Adrenal gland (tissue), 12 donors: ENCODE measurements around the gene RNF2. TPM values are rescaled to one million over a fixed set of nuclear protein-coding genes. Genes with fewer than 3 reads are reported as not detected.

ENCODE experiments used
- DNase-seq, 7 donors: peaks; one replicate each; pipeline ENCODE4 v3.0.0-alpha.2; 2019 to 2020
- H3K27ac ChIP-seq, 5 donors: fragments of 200-600 bp; sonication (generic) in 4 of 5; 1 replicate in 3 of 5; 2 replicates in 2 of 5; pipeline versions ENCODE4 v1.5.1 to v1.8.0; 2016 to 2020; ENCODE audit warnings: mild to moderate bottlenecking in 1 of 5
- H3K27me3 ChIP-seq: fragments of 200-600 bp; 2 replicates; pipeline ENCODE4 v1.8.0; 2021
- H3K36me3 ChIP-seq, 2 donors: fragments of 200-600 bp; replicated peaks in 1 of 2; 1 replicate in 1 of 2; 2 replicates in 1 of 2; pipeline versions ENCODE4 v1.5.1 to v1.8.0; 2018 to 2022
- H3K4me1 ChIP-seq, 2 donors: fragments of 200-600 bp; replicated peaks in 1 of 2; 1 replicate in 1 of 2; 2 replicates in 1 of 2; pipeline versions ENCODE4 v1.5.1 to v1.8.0; 2018 to 2021
- H3K4me3 ChIP-seq, 4 donors: fragments of 200-600 bp; sonication (generic) in 3 of 4; one replicate each; pipeline ENCODE4 v1.5.1; 2016 to 2018
- H3K9me3 ChIP-seq, 3 donors: fragments of 200-600 bp; sonication (generic) in 1 of 3; replicated peaks in 1 of 3; 1 replicate in 2 of 3; 2 replicates in 1 of 3; pipeline versions ENCODE4 v1.5.1 to v1.8.0; 2016 to 2021
- POLR2A ChIP-seq, 2 donors: fragments of 450-650 bp; IDR thresholded peaks; one replicate each; pipeline ENCODE4 v1.6.1; 2017; ENCODE audit warnings: antibody characterized with exemption in 2 of 2, mild to moderate bottlenecking in 2 of 2, moderate library complexity in 1 of 2
- WGBS, 4 donors: extraction: QIAGEN DNeasy Blood & Tissue Kit in 2 of 4; methylation state at CpG; one replicate each; pipeline versions ENCODE4 v1.1.5 to v1.1.7; 2013 to 2017; 5-methylcytosine and 5-hydroxymethylcytosine counted together
- intact Hi-C, 2 donors: fragments of 100-400 bp; cut with DNase I; formaldehyde crosslinking; loops; one replicate each; pipeline versions ENCODE4 v1.14.1 to v1.15.0; 2022 to 2023
- polyA plus RNA-seq, 3 donors: library from polyadenylated mRNA; stranded (reverse); fragments of 200-250 nt in 2 of 3; fragments of 350-450 nt in 1 of 3; fragmentation: Illumina TruSeq in 1 of 3; extraction: RNeasy Lipid Tissue Mini Kit (QIAGEN cat#74804) in 1 of 3; gene quantifications; one replicate each; pipeline ENCODE4 v1.2.3, GENCODE V29; 2013 to 2014
- total RNA-seq, 9 donors: library from RNA; depleted of rRNA in 4 of 9; stranded (reverse); fragments of >200 nt in 4 of 9; fragments of 120-200 nt in 1 of 9; fragmentation: NEBNext Ultra II Directional in 1 of 9; extraction: Animal tissue kit (Norgen Biotek cat#: 25700) in 1 of 9; gene quantifications; one replicate each; pipeline versions ENCODE4 v1.1.0 to v1.2.4, GENCODE V29; 2013 to 2023
- TF ChIP-seq, protein P1 (sequence below), 6 experiments: fragments of 450-650 bp in 4 of 6; fragments of 200-600 bp in 2 of 6; sonication (generic) in 1 of 6; IDR thresholded peaks; 1 replicate in 5 of 6; 2 replicates in 1 of 6; pipeline versions ENCODE4 v1.5.1 to v1.8.0; 2016 to 2021; ENCODE audit warnings: antibody characterized with exemption in 6 of 6, mild to moderate bottlenecking in 2 of 6, moderate library complexity in 1 of 6
- donor health status: healthy with polysubstance abuse.
- donor health status: Bipolar disorder and iron deficiency.
- donor health status: DM: yes; HTN: yes; CAD: no.
- donor health status: DM: no; HTN: no; CAD: no.
- donor health status: DM: no; HTN: no; CAD: no.
- donor health status: DM: yes; HTN: yes; CAD: no.

The RNF2 gene
- total and polyA plus RNA-seq, 12 donors = 3.5 to 34.6 (median 18.0) TPM

DNA sequence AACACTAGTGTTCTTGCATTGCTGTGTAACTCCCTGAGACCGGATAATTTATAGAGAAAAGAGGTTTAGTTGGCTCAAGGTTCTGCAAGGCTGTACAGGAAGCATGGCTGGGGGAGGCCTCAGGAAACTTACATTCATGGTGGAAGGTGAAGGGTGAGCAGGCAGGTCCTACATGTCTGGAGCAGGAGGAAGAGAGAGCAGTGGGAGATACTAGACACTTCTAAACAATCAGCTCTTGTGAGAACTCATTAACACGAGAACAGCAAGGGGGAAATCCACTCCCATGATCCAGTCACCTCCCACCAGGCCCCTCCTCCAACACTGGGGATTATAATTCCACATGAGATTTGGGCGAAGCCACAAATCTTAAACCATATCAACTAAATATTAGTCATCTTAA is 30.1 kb downstream of the RNF2 start:
- intact Hi-C loops = no loop called here
- Histone ChIP-seq H3K27ac (no peak overlapping the region), H3K4me1 (no peaks in the 10 kb centered on the region), H3K9me3 (no peaks in the 10 kb centered on the region), H3K27me3 (no peaks in the 10 kb centered on the region), H3K36me3 (no peaks in the 10 kb centered on the region), H3K4me3 (no peak overlapping the region)
- 91 to 100% (median 94%) methylated on average over 3 of the region's 3 CpGs for WGBS, 4 donors
- TF ChIP-seq, protein P1, sequence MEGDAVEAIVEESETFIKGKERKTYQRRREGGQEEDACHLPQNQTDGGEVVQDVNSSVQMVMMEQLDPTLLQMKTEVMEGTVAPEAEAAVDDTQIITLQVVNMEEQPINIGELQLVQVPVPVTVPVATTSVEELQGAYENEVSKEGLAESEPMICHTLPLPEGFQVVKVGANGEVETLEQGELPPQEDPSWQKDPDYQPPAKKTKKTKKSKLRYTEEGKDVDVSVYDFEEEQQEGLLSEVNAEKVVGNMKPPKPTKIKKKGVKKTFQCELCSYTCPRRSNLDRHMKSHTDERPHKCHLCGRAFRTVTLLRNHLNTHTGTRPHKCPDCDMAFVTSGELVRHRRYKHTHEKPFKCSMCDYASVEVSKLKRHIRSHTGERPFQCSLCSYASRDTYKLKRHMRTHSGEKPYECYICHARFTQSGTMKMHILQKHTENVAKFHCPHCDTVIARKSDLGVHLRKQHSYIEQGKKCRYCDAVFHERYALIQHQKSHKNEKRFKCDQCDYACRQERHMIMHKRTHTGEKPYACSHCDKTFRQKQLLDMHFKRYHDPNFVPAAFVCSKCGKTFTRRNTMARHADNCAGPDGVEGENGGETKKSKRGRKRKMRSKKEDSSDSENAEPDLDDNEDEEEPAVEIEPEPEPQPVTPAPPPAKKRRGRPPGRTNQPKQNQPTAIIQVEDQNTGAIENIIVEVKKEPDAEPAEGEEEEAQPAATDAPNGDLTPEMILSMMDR (IDR thresholded peaks at IDR 0.05) = no peak
- no peak for TF ChIP-seq POLR2A (IDR thresholded peaks at IDR 0.05)
- DNase-seq = no peak

DNA sequence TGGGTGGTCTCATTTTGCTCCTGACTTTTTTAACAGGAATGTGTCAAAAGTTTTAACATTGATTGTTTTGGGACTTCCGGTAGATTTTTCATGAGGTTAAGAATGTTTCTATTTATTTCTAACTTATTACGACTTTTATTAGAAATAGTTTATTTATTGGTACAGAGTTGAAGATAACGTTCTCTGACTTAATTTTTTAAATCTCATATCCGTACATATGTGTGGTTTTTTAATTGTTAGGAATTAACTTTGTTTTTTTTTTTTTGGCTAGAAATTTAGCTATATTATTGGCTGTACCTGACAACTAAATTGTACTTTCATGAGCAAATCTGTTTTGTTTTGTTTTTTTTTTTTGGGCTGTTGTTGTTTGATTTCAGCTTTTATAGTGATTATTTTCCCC is 32.0 kb downstream of the RNF2 start:
- Histone ChIP-seq H3K36me3 (no peaks in the 10 kb centered on the region), H3K27me3 (no peaks in the 10 kb centered on the region), H3K4me1 (no peaks in the 10 kb centered on the region), H3K9me3 (no peaks in the 10 kb centered on the region), H3K4me3 (no peak overlapping the region), H3K27ac (no peak overlapping the region)
- intact Hi-C loops = no loop called here
- WGBS, 4 donors = 75 to 84% (median 79%) methylated on average over 4 of the region's 4 CpGs
- DNase-seq = no peak
- TF ChIP-seq, protein P1 (IDR thresholded peaks at IDR 0.05) = no peak
- no peak for TF ChIP-seq POLR2A (IDR thresholded peaks at IDR 0.05)

DNA sequence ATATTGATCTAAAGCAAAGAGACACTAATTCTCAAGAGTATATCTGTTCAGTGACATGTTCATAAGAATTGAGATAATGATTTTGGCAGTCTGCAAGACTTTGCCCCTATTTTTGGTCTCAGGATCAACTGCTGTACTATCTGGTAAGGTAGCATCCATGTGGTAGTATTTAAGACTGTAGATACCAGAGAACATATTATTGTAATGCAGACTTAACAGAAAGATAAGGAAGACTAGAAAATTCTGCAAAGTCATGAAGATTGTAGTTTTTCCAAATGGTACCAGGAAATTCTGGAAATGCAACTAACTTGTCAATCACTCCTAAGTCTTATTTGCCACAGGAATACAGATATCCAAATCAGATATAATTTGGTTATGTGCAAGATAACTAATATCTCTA is 35.1 kb downstream of the RNF2 start:
- TF ChIP-seq POLR2A (IDR thresholded peaks at IDR 0.05) = no peak
- TF ChIP-seq, protein P1 (IDR thresholded peaks at IDR 0.05) = no peak
- intact Hi-C loops = no loop called here
- no peaks in the 10 kb centered on the region for H3K4me1 ChIP-seq
- H3K4me3 ChIP-seq = no peak overlapping the region
- H3K9me3 ChIP-seq = no peaks in the 10 kb centered on the region
- no peaks in the 10 kb centered on the region for H3K36me3 ChIP-seq
- no peak overlapping the region for H3K27ac ChIP-seq
- no peak for DNase-seq
- no peaks in the 10 kb centered on the region for H3K27me3 ChIP-seq

DNA sequence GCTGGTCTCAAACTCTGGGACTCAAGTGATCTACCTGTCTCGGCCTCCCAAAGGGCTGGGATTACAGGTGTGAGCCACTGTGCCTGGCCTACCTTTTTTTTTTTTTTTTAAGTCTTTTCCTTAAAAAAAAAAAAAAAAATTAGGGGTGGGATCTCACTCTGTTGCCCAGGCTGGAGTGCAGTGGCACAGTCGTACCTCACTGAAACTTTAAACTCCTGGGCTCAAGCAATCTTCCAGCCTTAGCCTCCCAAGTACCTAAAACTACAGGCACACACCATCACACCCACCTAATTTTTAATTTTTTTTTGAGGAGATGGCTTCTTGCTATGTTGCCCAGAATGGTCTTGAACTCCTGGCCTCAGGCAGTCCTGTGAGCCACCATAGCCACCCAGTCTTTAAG is 38.5 kb downstream of the RNF2 start:
- Histone ChIP-seq H3K4me1 (no peaks in the 10 kb centered on the region), H3K4me3 (no peak overlapping the region)
- TF ChIP-seq, protein P1 (IDR thresholded peaks at IDR 0.05) = no peak
- no peak for TF ChIP-seq POLR2A (IDR thresholded peaks at IDR 0.05)

More for the DNA sequence above, 38.5 kb downstream of the RNF2 start:
- 94 to 100% (median 99%) methylated on average over 2 of the region's 2 CpGs for WGBS, 4 donors
- Histone ChIP-seq H3K27ac (no peak overlapping the region), H3K27me3 (no peaks in the 10 kb centered on the region), H3K36me3 (no peaks in the 10 kb centered on the region), H3K9me3 (no peaks in the 10 kb centered on the region)
- DNase-seq = no peak
- intact Hi-C loops = no loop called here
